GM12892 (cell line): ENCODE data around the gene LETMD1.

Experiments
- POLR2A ChIP-seq: IDR thresholded peaks from 2 replicates; pipeline ENCODE4 v1.6.1; 2011; ENCODE audit warnings: low read depth, low read length, control low read depth
- POLR2AphosphoS5 ChIP-seq: IDR thresholded peaks from 2 replicates; pipeline ENCODE4 v1.6.1; 2011; ENCODE audit warnings: low read depth, low read length, control low read depth
- TAF1 ChIP-seq: IDR thresholded peaks from 2 replicates; pipeline ENCODE4 v1.6.1; 2011; ENCODE audit warnings: low read depth, mild to moderate bottlenecking, control low read depth, low read length, borderline replicate concordance

- TF ChIP-seq POLR2A = no peak
- no peak for TF ChIP-seq POLR2AphosphoS5
- no peak for TF ChIP-seq TAF1
These were observed 39.1 kb upstream of the LETMD1 start for GRCh38 chr12:51009056-51009440.
